Transverse colon (tissue), 4 donors: ENCODE data around the gene SEPHS2. TPM values are rescaled to one million over a fixed set of nuclear protein-coding genes. Genes with fewer than 3 reads are reported as not detected.
"Not testable (repeated sequence)": the region's sequence is repeated elsewhere in the genome, so short reads cannot be mapped to it uniquely, and the experiment has no call there.

Source experiments
- DNase-seq: peaks from one replicate; pipeline ENCODE4 v3.0.0-alpha.2; 2019
- H3K27ac ChIP-seq, 4 donors: fragments of 200-600 bp; sonication (generic); 2 replicates each; pipeline ENCODE4 v1.5.1; 2016 to 2018; ENCODE audit warnings: inconsistent platforms in 4 of 4
- H3K27me3 ChIP-seq: fragments of 200-600 bp; sonication (generic); 2 replicates; pipeline ENCODE4 v1.5.1; 2017; ENCODE audit warnings: inconsistent platforms
- H3K36me3 ChIP-seq, 4 donors: fragments of 200-600 bp; sonication (generic); 2 replicates each; pipeline ENCODE4 v1.5.1; 2017 to 2019; ENCODE audit warnings: inconsistent platforms in 4 of 4
- H3K4me1 ChIP-seq, 4 donors: fragments of 200-600 bp; sonication (generic); 2 replicates each; pipeline ENCODE4 v1.5.1; 2017 to 2020; ENCODE audit warnings: inconsistent platforms in 4 of 4
- H3K4me3 ChIP-seq, 4 donors: fragments of 200-600 bp; sonication (generic); 1 replicate in 1 of 4; 2 replicates in 3 of 4; pipeline versions ENCODE4 v1.5.1 to v1.6.1; 2017 to 2019; ENCODE audit warnings: inconsistent platforms in 4 of 4
- H3K9me3 ChIP-seq, 2 donors: fragments of 200-600 bp; sonication (generic); 2 replicates each; pipeline ENCODE4 v1.5.1; 2017 to 2019; ENCODE audit warnings: inconsistent platforms in 2 of 2
- CTCF ChIP-seq, 5 experiments: fragments of 200-600 bp in 3 of 5; fragments of 450-650 bp in 2 of 5; sonication (generic) in 3 of 5; IDR thresholded peaks; 1 replicate in 2 of 5; 2 replicates in 3 of 5; pipeline ENCODE4 v1.5.1; 2016 to 2017; ENCODE audit warnings: antibody characterized with exemption in 5 of 5, inconsistent platforms in 3 of 5, mild to moderate bottlenecking in 2 of 5, moderate library complexity in 1 of 5
- EP300 ChIP-seq: sonication (generic); formaldehyde crosslinking; IDR thresholded peaks from one replicate; pipeline ENCODE4 v1.6.1; 2017; ENCODE audit warnings: antibody characterized with exemption, low read depth
- POLR2A ChIP-seq: fragments of 450-650 bp; IDR thresholded peaks from one replicate; pipeline ENCODE4 v1.6.1; 2016; ENCODE audit warnings: antibody characterized with exemption, mild to moderate bottlenecking, moderate library complexity
- POLR2AphosphoS5 ChIP-seq, 3 donors: sonication (generic); formaldehyde crosslinking; IDR thresholded peaks; one replicate each; pipeline ENCODE4 v1.6.1; 2016; ENCODE audit warnings: antibody characterized with exemption in 3 of 3
- WGBS, 2 donors: methylation state at CpG; one replicate each; pipeline ENCODE4 v1.1.5; 2018; ENCODE audit warnings: low coverage in 1 of 2; 5-methylcytosine and 5-hydroxymethylcytosine counted together
- in situ Hi-C, 4 donors: fragments of 200-750 bp; cut with MboI; loops; one replicate each; pipeline versions ENCODE4 v1.15.0 to v1.15.1; 2017; ENCODE audit warnings: low sequenced_read_pairs in 3 of 4, low pct_ligation_motif_present in 1 of 4, low pct_unique_long_range_greater_than_20kb in 1 of 4
- intact Hi-C: fragments of 100-400 bp; cut with DNase I; formaldehyde crosslinking; loops from one replicate; pipeline ENCODE4 v1.15.1; 2023; ENCODE audit warnings: low total_unique reads
- total RNA-seq, 4 donors: library from RNA; depleted of rRNA; stranded (reverse); fragments of >200 nt; gene quantifications; one replicate each; pipeline ENCODE4 v1.1.0, GENCODE V29; 2016

The SEPHS2 gene
- total RNA-seq, 4 donors from 2014 or later, result 86.7 to 218 (median 151) TPM

- H3K27ac ChIP-seq, result no peak overlapping the region
- H3K36me3 ChIP-seq, result no peaks in the 10 kb centered on the region
- in situ Hi-C loops, result no loop called here
- H3K4me3 ChIP-seq, result no peak overlapping the region
- intact Hi-C loops, result no loop called here
- DNase-seq, result no peak
- no peaks in the 10 kb centered on the region for H3K4me1 ChIP-seq
- no peaks in the 10 kb centered on the region for H3K27me3 ChIP-seq
- H3K9me3 ChIP-seq, result no peaks in the 10 kb centered on the region
- TF ChIP-seq POLR2A, result no peak
- no peak for TF ChIP-seq EP300
- TF ChIP-seq POLR2AphosphoS5 (IDR thresholded peaks at IDR 0.05), result no peak
- TF ChIP-seq CTCF (IDR thresholded peaks at IDR 0.05), result no peak
These were observed 39.2 kb upstream of the SEPHS2 start for GRCh38 chr16:30484887-30485286.

GRCh38 chr16:30482366-30482765, 36.7 kb upstream of the SEPHS2 start:
- Histone ChIP-seq H3K4me1 (no peaks in the 10 kb centered on the region), H3K9me3 (no peaks in the 10 kb centered on the region), H3K36me3 (no peaks in the 10 kb centered on the region), H3K4me3 (no peak overlapping the region), H3K27ac (no peak overlapping the region), H3K27me3 (no peaks in the 10 kb centered on the region)
- in situ Hi-C loops (no loop called here), intact Hi-C loops (no loop called here)
- TF ChIP-seq CTCF (IDR thresholded peaks at IDR 0.05) (peak in 3 of 5 experiments; percentile 8 to 18 (median 16)), EP300 (no peak), POLR2A (no peak), POLR2AphosphoS5 (IDR thresholded peaks at IDR 0.05) (no peak)
- DNase-seq, result no peak
- 82 to 92% methylated on average over 2 to 3 of the region's 3 CpGs for WGBS, 2 donors

GRCh38 chr16:30481381-30481780, 35.7 kb upstream of the SEPHS2 start:
- no peak for DNase-seq
- Histone ChIP-seq H3K9me3 (no peaks in the 10 kb centered on the region), H3K4me3 (no peak overlapping the region), H3K4me1 (no peaks in the 10 kb centered on the region), H3K36me3 (no peaks in the 10 kb centered on the region), H3K27me3 (no peaks in the 10 kb centered on the region), H3K27ac (no peak overlapping the region)
- TF ChIP-seq POLR2A (no peak), POLR2AphosphoS5 (IDR thresholded peaks at IDR 0.05) (no peak), CTCF (IDR thresholded peaks at IDR 0.05) (no peak)
- intact Hi-C loops (no loop called here), in situ Hi-C loops (no loop called here)
- 80 to 89% methylated on average over 3 to 5 of the region's 5 CpGs for WGBS, 2 donors

- in situ Hi-C loops (no loop called here), intact Hi-C loops (no loop called here)
- Histone ChIP-seq H3K27ac (no peak overlapping the region), H3K4me3 (no peak overlapping the region), H3K27me3 (peaks cover 4% of the 10 kb centered on the region), H3K4me1 (no peaks in the 10 kb centered on the region), H3K9me3 (no peaks in the 10 kb centered on the region), H3K36me3 (no peaks in the 10 kb centered on the region)
- WGBS, 2 donors, result 81 to 84% methylated on average over 5 to 12 of the region's 12 CpGs
- DNase-seq, result no peak
- TF ChIP-seq POLR2AphosphoS5 (IDR thresholded peaks at IDR 0.05), result no peak
These were observed 33.2 kb upstream of the SEPHS2 start for GRCh38 chr16:30478766-30479478.

- intact Hi-C loops, H3K4me1 ChIP-seq: not testable (repeated sequence)
- 84 to 85% methylated on average over 3 of the region's 3 CpGs for WGBS, 2 donors
These were observed 32.1 kb upstream of the SEPHS2 start for GRCh38 chr16:30477773-30478172.

More at GRCh38 chr16:30477773-30478172, 32.1 kb upstream of the SEPHS2 start:
- H3K9me3 ChIP-seq, H3K27ac ChIP-seq, DNase-seq, H3K27me3 ChIP-seq, H3K36me3 ChIP-seq, H3K4me3 ChIP-seq, in situ Hi-C loops: not testable (repeated sequence)
